HG03439 (cell line): ENCODE results near the gene NEK10.

Experiments used
- ATAC-seq: cut with Tn5 transposase; IDR thresholded peaks from one replicate; pipeline ENCODE4 v1.9.1; 2021; ENCODE audit warnings: mild to moderate bottlenecking, moderate library complexity; ENCODE audit not compliant: unreplicated experiment

NEK10 gene

DNA sequence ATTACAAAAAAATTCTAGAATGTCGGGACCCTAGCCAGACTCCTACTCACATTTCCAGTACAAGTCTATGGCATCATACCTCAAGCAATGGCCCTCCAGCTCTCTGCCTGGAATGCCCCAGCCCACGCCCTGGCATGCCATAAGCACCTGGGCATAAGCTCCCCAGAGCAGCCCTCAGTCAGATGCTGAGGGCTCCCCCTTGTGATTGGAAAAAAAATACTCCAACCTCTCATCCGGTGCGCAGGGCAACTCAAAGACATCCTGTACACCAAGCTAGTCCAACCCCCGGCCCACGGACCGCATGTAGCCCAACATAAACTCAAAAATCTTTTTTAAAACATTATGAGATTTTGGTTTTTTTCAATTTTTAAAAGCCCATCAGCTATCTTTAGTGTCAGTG, 115.4 kb downstream of the NEK10 start:
- peak; percentile 74 for ATAC-seq

DNA sequence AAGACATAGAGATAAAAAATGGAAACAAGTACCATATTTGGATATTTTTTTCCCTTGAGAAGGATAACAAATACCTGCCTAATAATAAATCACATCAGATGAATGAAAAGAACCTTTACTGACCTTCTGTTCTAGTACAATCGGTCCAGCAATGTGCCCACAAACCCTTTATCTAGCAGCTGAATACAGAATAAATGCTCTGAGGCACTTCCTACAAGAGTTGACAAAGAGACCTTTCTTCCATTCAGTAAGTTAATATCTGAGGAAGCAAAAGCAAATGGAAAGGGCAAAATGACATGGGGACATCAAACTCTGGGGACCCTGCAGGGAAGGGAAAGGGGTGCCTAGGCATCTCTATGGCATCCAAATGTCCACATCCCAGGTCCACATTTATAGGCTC, 115.8 kb downstream of the NEK10 start:
- ATAC-seq = no peak

DNA sequence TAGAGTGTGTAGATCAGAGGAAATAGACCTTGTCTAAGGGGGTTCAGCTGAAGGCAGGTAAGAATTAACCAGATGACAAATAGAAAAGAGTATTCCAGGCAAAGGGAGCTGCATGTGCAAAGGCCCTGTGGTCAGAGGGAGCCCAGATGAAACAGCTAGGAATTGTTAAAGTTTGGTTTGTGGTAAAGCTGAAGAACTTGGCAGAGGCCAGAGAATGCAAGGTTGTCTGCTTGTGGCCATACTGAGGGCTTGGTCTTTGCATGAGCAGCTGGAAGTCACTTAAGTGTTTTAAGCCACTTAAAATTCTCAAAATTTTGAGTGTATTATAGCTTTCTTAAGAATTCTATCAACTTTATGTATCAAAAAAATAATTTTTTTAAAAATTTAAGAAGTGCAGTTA, 116.5 kb downstream of the NEK10 start:
- ATAC-seq = no peak

- no peak for ATAC-seq
Measured at GRCh38 chr3:27244374-27244773, 124.8 kb downstream of the NEK10 start.

DNA sequence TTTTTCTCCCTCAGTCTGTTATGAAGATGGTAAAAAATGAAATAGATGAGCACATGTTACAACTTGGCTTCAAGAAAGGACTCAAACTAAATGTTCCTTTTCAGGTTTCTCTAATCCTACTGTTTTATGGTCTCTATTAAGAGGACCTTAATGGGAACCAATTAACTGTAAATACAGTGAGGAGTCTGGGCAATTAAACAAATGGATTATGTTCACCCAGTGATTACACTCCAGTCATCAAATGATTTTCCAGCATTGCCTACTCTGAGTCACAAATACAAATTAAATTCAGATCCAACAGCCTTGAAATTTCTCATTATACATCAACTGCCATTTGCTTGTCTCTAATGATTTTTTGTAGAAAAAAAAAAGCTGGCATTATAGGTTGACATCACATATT, 129.2 kb downstream of the NEK10 start:
- no peak for ATAC-seq

DNA sequence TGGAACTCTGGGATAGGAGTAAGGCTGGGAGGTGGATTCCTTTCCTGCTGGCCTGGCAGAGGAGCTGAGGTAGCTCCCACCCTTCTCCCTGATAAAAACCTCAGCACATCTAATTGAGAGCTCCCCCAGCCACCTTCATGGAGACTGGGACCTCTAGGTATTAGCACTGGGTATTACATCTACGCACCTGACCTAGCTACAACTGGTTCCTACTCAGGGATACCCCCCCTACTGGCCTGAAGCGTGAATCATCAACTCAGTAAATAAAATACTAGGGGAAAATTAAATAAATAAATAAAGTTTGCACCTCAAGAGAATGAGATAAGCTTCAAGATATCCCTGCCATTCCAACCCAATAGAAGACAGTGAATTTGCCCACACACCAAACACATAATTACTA, 140.4 kb downstream of the NEK10 start:
- no peak for ATAC-seq

DNA sequence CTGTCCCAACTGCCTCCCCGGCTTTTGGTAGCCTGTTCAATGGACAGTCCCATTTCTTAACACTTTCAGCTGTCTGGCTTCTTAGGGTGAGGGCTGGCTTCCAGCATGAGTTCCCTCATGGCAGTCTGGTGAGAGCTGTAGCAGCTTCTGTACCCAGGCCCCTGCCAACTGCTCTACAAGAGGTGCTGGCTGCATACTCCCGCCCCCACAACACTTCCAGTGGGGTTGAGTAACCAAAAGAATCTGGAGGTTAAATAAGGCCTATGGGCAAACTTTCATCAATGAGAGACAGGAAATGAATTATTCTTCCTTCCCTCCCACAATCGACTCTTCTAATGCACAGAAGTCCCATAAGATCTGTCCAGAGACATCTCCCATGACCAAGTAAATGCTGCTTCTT, 145.0 kb downstream of the NEK10 start:
- ATAC-seq = no peak

GRCh38 chr3:27221264-27221932, 147.8 kb downstream of the NEK10 start:
- ATAC-seq = no peak

GRCh38 chr3:27220166-27220565, 149.0 kb downstream of the NEK10 start:
- no peak for ATAC-seq

- ATAC-seq = no peak
Measured at GRCh38 chr3:27219127-27219845, 149.9 kb downstream of the NEK10 start.

DNA sequence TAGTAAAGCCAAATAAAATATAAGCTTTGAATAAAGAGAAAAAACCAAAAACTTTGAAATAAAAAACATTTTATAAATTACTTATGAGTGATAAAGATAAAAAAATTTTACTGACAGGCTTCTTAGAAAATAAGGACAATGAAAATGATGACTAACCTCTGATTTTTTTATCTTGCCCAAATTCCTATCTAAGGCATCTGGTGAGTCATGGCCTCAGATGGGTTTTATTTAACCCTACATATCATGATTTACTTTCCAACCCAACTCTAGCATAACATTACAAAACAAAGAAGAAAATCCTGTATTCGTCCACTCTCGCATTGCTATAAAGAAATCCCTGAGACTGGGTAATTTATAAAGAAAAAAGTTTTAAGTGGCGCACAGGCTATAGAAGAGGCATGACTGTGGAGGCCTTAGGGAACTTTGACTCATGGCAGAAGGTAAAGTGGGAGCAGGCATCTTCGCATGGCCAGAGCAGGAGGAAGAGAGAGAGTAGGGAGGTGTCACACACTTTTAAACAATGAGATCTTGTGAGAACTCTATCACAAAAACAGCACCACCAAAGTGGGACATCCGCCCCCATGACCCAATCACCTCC, 152.1 kb downstream of the NEK10 start:
- no peak for ATAC-seq

DNA sequence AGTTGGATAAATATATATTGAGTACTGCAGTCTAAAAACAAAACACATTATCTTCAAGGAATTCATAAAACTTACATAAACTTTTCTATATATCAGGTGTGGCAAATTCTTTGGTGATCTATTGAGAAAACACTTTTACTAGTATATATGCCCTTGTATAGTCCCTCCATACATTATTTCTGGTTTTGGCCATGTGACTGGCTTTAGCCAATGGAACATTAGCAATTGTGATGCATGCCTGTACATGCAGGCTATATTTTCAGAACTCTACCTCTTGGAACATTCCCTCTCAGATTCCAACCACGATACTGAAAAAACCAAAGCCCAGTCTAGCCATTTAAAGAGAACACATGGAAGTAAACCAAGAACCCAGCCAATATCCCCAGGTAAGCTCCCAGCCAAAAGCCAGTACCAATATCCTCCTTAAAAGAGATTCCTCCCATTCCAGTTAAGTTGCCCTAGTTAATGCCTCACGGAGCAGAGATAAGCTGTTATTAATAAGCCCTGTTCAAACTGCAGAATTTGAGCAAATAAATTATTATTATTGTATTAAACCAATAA, 152.8 kb downstream of the NEK10 start:
- no peak for ATAC-seq

GRCh38 chr3:27213450-27213849, 155.7 kb downstream of the NEK10 start:
- ATAC-seq = no peak

- ATAC-seq = peak; percentile 67
Measured at GRCh38 chr3:27209617-27210264, 159.4 kb downstream of the NEK10 start.

DNA sequence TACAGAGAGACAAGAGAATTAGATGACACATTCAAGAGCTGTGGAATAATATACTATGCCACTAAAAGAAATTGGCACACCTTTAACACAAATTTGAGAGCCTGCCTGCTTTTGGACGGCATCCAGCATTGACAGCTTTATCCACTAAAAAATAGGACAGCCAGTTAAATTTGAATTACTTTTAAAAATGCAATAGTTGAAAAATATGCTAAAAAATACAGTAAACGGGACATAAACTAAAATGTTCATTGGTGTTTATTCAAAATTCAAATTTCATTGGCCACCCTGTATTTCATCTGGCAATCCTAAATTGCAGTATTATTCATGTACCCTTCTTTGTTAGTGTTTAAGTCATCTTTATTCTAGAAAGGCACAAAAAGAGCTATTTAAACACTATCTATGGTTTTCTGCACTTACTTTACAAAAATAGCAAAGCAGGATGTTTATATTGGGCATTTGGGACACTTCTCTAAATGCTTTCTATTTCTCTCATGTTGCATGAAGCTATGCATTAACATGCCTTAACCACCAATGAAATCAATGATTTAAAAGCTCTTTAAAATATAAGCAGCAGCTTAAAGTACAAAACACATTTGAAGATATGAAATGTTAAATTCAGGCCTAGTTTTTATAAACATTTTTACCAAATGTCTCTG, 160.1 kb downstream of the NEK10 start:
- no peak for ATAC-seq

DNA sequence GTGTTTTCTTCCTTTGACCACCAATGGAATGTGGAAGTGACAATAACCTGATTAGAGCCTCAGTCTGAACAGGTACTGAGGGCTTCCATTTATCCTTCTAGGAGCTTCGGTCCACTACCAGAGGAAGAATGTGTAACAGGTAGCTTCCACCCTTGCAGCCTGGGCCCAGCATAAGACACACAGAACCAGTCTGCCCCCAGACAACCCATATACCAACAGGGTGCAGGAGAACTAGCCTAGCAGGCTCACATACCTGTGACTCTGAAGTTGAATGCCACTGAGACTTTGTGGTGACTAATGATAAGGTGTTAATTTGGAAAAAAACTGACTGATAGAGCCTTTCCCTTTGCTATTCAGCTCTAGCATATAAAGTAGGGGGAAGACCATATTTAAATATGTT, 166.2 kb downstream of the NEK10 start:
- no peak for ATAC-seq

DNA sequence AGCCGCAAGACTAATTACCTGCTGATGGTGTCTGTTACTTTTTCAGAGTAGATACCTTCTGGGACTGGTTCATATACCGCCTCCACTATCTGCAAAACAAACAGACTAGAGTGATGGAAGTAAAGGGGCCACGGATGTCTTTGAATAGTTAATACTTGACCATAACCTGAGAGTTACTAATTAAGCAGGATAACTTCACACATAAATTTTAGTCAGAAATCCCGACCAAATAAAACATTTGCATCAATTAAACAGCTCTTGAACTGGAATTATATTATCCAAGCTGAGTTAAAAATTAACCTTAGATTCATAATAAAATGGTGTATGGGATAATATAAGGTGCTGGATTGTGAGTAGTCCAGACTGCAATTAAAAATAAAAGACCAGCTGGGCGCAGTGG, 167.7 kb downstream of the NEK10 start:
- no peak for ATAC-seq

DNA sequence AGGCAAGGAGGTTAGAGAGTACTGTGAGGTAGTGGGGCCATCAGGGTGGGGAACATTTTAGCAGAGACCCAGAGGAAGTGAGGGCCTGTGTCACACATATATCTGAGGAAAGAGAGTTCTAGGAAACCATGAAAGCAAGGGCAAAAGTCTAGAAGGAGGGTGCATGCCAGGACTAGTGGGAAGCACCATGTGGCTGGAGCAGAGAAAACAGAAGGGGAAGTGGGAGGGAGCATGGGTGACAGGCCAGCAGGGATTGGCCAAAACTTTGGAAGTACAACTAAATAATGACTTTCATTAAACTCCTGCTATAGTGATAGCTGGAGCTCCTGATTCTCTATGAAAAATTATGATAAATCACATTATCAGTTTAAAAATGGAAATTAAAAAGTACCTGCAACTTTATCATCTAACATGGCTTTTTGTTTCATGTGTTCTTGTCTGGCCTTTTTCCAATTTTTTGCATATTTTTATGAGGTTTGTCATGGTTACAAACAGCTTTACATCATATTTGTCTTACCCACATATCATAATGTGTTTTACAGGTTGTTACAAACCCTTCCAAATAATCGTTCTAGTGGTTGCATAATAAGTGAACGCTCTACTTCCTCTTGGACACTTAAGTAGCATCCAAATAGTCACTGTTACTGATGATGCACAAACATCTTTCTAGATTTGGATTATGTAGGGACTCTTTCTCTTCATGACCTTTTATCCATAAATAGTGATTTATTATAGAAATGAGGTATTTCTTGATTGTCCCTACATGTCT, 168.3 kb downstream of the NEK10 start:
- no peak for ATAC-seq

GRCh38 chr3:27194861-27195483, 174.2 kb downstream of the NEK10 start:
- ATAC-seq = no peak

GRCh38 chr3:27193056-27193455, 176.1 kb downstream of the NEK10 start:
- no peak for ATAC-seq
